Fibroblast of villous mesenchyme (primary cell): ENCODE measurements around the gene CDV3. TPM values are rescaled to one million over a fixed set of nuclear protein-coding genes. Genes with fewer than 3 reads are reported as not detected.

Experiments
- DNase-seq: peaks from one replicate; pipeline ENCODE4 v3.0.0-alpha.2; 2010; ENCODE audit warnings: low read depth
- H3K4me3 ChIP-seq: 2 replicates; pipeline ENCODE4 v1.5.1; 2011; ENCODE audit warnings: low read depth, mild to moderate bottlenecking, low read length
- CTCF ChIP-seq: IDR thresholded peaks from 2 replicates; pipeline ENCODE4 v1.5.1; 2012; ENCODE audit warnings: low read depth, mild to moderate bottlenecking, low read length; ENCODE audit not compliant: insufficient read depth
- small RNA-seq: library from RNA; depleted of rRNA; stranded (forward); fragments of <200 nt; gene quantifications from one replicate; pipeline ENCODE3, GENCODE V24; 2012
- total RNA-seq: library from RNA; depleted of rRNA; stranded (reverse); fragments of >200 nt; gene quantifications from 2 replicates; pipeline ENCODE4 v1.2.3, GENCODE V29; 2012

Gene CDV3
- total RNA-seq, 1 donor, result 277 TPM

DNA sequence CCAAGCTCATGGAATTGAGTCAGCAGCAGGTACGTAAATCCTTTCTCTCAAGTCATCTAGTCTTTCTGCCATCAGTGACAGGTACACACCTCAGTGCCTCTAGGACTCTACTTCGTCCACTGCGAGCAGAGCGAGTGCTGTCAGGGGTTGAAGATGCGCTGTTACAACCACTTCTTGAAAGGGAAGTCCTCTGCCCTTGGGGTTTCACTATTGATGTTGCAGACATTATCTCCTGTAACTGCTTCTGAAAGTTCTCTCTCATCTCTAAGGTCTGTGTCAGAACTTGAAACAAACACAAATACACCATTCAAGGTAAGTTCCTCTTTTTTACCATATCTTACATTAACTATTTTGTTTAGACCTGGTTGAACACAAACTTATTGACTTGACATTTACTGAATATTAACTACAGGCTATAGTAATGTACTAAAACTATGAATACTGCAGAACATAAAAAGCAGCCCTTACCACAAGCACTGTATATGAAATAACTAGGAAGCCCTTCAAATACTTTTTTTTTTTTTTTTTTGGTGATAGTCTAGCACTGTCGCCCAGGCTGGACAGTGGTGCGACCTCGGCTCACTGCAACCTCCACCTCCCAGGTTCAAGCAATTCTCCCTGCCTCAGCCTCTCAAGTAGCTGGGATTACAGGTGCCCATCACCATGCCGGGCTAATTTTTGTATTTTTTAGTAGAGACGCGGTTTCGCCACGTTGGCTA lies 46.7 kb downstream of the CDV3 start:
- H3K4me3 ChIP-seq, result no peak overlapping the region
- no peak for TF ChIP-seq CTCF
- DNase-seq, result no peak

GRCh38 chr3:133627789-133628188 lies 54.3 kb downstream of the CDV3 start:
- no peak overlapping the region for H3K4me3 ChIP-seq
- TF ChIP-seq CTCF, result no peak
- no peak for DNase-seq

DNA sequence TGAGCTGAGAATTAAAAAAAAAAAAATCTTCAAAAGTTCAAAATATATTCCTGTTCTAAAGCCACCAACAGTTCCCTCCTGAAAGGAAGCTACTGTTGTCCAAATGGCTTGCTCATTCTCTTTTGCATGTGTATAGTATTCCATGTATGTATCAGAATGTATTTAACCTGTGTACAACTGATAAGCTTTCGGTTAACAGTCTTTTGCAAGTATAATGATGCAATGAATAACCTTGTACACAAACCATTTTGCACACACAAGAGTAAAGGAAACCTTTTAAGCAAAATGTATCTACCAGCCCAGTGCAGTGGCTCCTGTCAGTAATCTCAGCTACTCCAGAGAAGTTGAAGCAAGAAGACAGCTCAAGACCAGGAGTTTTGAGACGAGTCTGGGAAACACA lies 55.7 kb downstream of the CDV3 start:
- no peak for TF ChIP-seq CTCF
- no peak overlapping the region for H3K4me3 ChIP-seq
- no peak for DNase-seq

GRCh38 chr3:133633439-133633838 lies 60.0 kb downstream of the CDV3 start:
- DNase-seq, result no peak
- no peak overlapping the region for H3K4me3 ChIP-seq
- no peak for TF ChIP-seq CTCF

Small RNA genes within 50 kb of the gene (small RNA-seq; reads per million reads assigned to genes)
- not detected for gene AC022296.2
- gene RF00438, result not detected

Other genes starting within 250 kb of the CDV3 start
- gene BFSP2, start 173.6 kb upstream of the CDV3 start, total RNA-seq, result not detected in 2 replicates
- 42.2 and 51.4 TPM in 2 replicates for gene TOPBP1, start 88.3 kb downstream of the CDV3 start, total RNA-seq
- gene TF, start 172.7 kb downstream of the CDV3 start, total RNA-seq, result under 0.01 TPM in 1 of 2 replicates, not detected in the other
- 63.5 and 112 TPM in 2 replicates for gene SRPRB, start 232.1 kb downstream of the CDV3 start, total RNA-seq